Vagina (tissue), 2 donors: Measurements from ENCODE around the gene MMUT. TPM values are rescaled to one million over a fixed set of nuclear protein-coding genes. Genes with fewer than 3 reads are reported as not detected.
"Not testable (repeated sequence)": the region's sequence is repeated elsewhere in the genome, so short reads cannot be mapped to it uniquely, and the experiment has no call there.

Experiments used
- DNase-seq, 2 donors: peaks; one replicate each; pipeline ENCODE4 v3.0.0-alpha.2; 2017; ENCODE audit errors: extremely low spot score in 2 of 2
- H3K27ac ChIP-seq: fragments of 200-600 bp; sonication (generic); one replicate; pipeline ENCODE4 v1.5.1; 2019
- H3K27me3 ChIP-seq: fragments of 200-600 bp; sonication (generic); one replicate; pipeline ENCODE4 v1.5.1; 2019
- H3K36me3 ChIP-seq, 2 donors: fragments of 200-600 bp; sonication (generic); one replicate each; pipeline ENCODE4 v1.5.1; 2017 to 2019
- H3K4me1 ChIP-seq: fragments of 200-600 bp; sonication (generic); one replicate; pipeline ENCODE4 v1.5.1; 2019
- H3K4me3 ChIP-seq, 2 donors: fragments of 200-600 bp; sonication (generic); 1 replicate in 1 of 2; 2 replicates in 1 of 2; pipeline ENCODE4 v1.5.1; 2016 to 2019
- H3K9me3 ChIP-seq: fragments of 200-600 bp; sonication (generic); one replicate; pipeline ENCODE4 v1.5.1; 2019
- CTCF ChIP-seq, 3 experiments: fragments of 450-650 bp in 2 of 3; fragments of 200-600 bp in 1 of 3; sonication (generic) in 1 of 3; IDR thresholded peaks; one replicate each; pipeline ENCODE4 v1.5.1; 2017 to 2019; ENCODE audit warnings: antibody characterized with exemption in 3 of 3, mild to moderate bottlenecking in 2 of 3, moderate library complexity in 2 of 3
- POLR2A ChIP-seq, 2 donors: fragments of 450-650 bp; IDR thresholded peaks; one replicate each; pipeline ENCODE4 v1.6.1; 2017; ENCODE audit warnings: antibody characterized with exemption in 2 of 2, mild to moderate bottlenecking in 2 of 2, moderate library complexity in 2 of 2
- POLR2AphosphoS5 ChIP-seq, 2 donors: sonication (generic); formaldehyde crosslinking; IDR thresholded peaks; one replicate each; pipeline ENCODE4 v1.9.0; 2017; ENCODE audit warnings: antibody characterized with exemption in 2 of 2, mild to moderate bottlenecking in 2 of 2, low read depth in 1 of 2; ENCODE audit not compliant: insufficient read depth in 1 of 2
- intact Hi-C: fragments of 100-400 bp; cut with DNase I; formaldehyde crosslinking; loops from one replicate; pipeline ENCODE4 v1.15.1; 2023
- total RNA-seq: library from RNA; depleted of rRNA; stranded (reverse); fragments of >200 nt; gene quantifications from one replicate; pipeline ENCODE4 v1.2.3, GENCODE V29; 2016

Gene MMUT
- total RNA-seq, 1 donor from 2014 or later = 11.0 TPM

GRCh38 chr6:49499126-49499525 is 36.1 kb upstream of the MMUT start:
- intact Hi-C loops = no loop called here
- no peak for DNase-seq
- no peaks in the 10 kb centered on the region for H3K9me3 ChIP-seq
- H3K4me1 ChIP-seq = no peaks in the 10 kb centered on the region
- no peak overlapping the region for H3K27ac ChIP-seq
- TF ChIP-seq POLR2A (IDR thresholded peaks at IDR 0.05) = no peak
- TF ChIP-seq POLR2AphosphoS5 (IDR thresholded peaks at IDR 0.05; ENCODE audit: insufficient read depth in 1 of 2, low read depth in 1 of 2) = no peak
- no peak for TF ChIP-seq CTCF (IDR thresholded peaks at IDR 0.05)
- no peaks in the 10 kb centered on the region for H3K36me3 ChIP-seq
- no peak overlapping the region for H3K4me3 ChIP-seq
- H3K27me3 ChIP-seq = no peaks in the 10 kb centered on the region

DNA sequence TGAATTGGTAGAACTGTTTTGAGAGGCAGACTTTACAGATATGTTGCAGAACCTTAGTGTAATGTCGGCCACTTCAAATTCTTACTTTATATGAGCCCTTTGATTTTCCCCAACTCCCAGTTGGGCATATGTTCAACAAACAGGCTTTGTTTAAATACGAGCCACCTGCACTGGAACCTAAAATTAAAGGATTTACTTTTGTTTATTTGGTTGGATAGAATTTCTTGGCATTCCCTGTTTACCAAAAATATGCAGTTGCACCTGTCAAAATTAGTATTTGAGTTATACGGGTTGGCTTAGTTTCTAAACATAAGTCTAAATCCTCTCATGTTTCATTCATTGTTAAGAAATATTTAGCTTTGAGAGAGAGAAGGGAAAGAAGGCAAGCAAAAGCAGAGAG is 34.3 kb upstream of the MMUT start:
- intact Hi-C loops = no loop called here
- Histone ChIP-seq H3K4me1 (no peaks in the 10 kb centered on the region), H3K36me3 (peaks cover 0 to 3% of the 10 kb centered on the region in 2 donors), H3K27me3 (no peaks in the 10 kb centered on the region), H3K9me3 (no peaks in the 10 kb centered on the region), H3K27ac (no peak overlapping the region), H3K4me3 (no peak overlapping the region)
- TF ChIP-seq CTCF (IDR thresholded peaks at IDR 0.05) (no peak), POLR2AphosphoS5 (IDR thresholded peaks at IDR 0.05; ENCODE audit: insufficient read depth in 1 of 2, low read depth in 1 of 2) (no peak), POLR2A (IDR thresholded peaks at IDR 0.05) (no peak)
- no peak for DNase-seq

GRCh38 chr6:49490633-49491032 is 27.6 kb upstream of the MMUT start:
- H3K27ac ChIP-seq = no peak overlapping the region
- peaks cover 0 to 15% of the 10 kb centered on the region in 2 donors for H3K36me3 ChIP-seq
- no peaks in the 10 kb centered on the region for H3K9me3 ChIP-seq
- no peaks in the 10 kb centered on the region for H3K27me3 ChIP-seq
- no peaks in the 10 kb centered on the region for H3K4me1 ChIP-seq
- no peak for TF ChIP-seq POLR2AphosphoS5 (IDR thresholded peaks at IDR 0.05; ENCODE audit: insufficient read depth in 1 of 2, low read depth in 1 of 2)
- TF ChIP-seq POLR2A (IDR thresholded peaks at IDR 0.05) = no peak
- no peak for TF ChIP-seq CTCF (IDR thresholded peaks at IDR 0.05)
- intact Hi-C loops = no loop called here
- H3K4me3 ChIP-seq = no peak overlapping the region
- no peak for DNase-seq

- H3K4me1 ChIP-seq, intact Hi-C loops, H3K27me3 ChIP-seq, H3K27ac ChIP-seq, H3K4me3 ChIP-seq, DNase-seq, H3K36me3 ChIP-seq, H3K9me3 ChIP-seq: not testable (repeated sequence)
These were observed 20.3 kb upstream of the MMUT start for GRCh38 chr6:49483380-49483779.

GRCh38 chr6:49481846-49482245 is 18.8 kb upstream of the MMUT start:
- intact Hi-C loops, H3K36me3 ChIP-seq, H3K4me1 ChIP-seq, H3K27me3 ChIP-seq, H3K27ac ChIP-seq, H3K9me3 ChIP-seq, DNase-seq, H3K4me3 ChIP-seq: not testable (repeated sequence)

DNA sequence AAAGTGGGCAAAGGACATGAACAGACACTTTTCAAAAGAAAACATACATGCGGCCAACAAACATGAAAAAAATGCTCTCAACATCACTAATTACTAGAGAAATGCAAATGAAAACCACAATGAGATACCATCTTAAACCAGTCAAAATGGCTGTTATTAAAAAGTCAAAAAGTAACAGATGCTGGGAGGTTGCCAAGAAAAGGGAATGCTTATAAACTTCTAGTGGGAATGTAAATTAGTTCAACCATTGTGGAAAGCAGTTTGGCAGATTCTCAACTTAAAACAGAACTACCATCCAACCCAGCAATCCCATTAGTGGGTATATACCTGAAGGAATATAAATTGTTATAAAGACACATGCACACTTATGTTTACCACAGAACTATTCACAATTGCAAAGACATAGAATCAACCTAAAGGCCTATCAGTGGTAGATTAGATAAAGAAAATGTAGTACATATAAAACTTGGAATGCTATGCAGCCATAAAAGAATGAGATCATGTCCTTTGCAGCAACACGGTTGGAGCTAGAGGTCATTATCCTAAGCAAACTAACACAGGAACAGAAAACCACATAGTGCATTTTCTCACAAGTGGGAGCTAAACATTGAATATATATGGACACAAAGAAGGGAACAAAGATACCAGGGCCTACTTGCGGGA is 16.4 kb upstream of the MMUT start:
- H3K27ac ChIP-seq = no peak overlapping the region
- no peaks in the 10 kb centered on the region for H3K4me1 ChIP-seq
- intact Hi-C loops = no loop called here
- DNase-seq = no peak
- TF ChIP-seq POLR2AphosphoS5 (IDR thresholded peaks at IDR 0.05; ENCODE audit: insufficient read depth in 1 of 2, low read depth in 1 of 2) (no peak), POLR2A (IDR thresholded peaks at IDR 0.05) (no peak), CTCF (IDR thresholded peaks at IDR 0.05) (no peak)
- no peaks in the 10 kb centered on the region for H3K9me3 ChIP-seq
- no peaks in the 10 kb centered on the region for H3K36me3 ChIP-seq
- H3K27me3 ChIP-seq = no peaks in the 10 kb centered on the region
- H3K4me3 ChIP-seq = no peak overlapping the region

GRCh38 chr6:49476564-49476963 is 13.5 kb upstream of the MMUT start:
- H3K4me1 ChIP-seq, H3K9me3 ChIP-seq, H3K27ac ChIP-seq, H3K36me3 ChIP-seq, DNase-seq, intact Hi-C loops, H3K27me3 ChIP-seq, H3K4me3 ChIP-seq: not testable (repeated sequence)
